Stimulated activated CD4-positive, alpha-beta T cell treated with anti-CD3 and anti-CD28 coated beads, Interleukin-1b, Interleukin-23, amount 100 ng/mL, for 48 hours (primary cell): Measurements from ENCODE around the gene C12orf76.
"Not testable (repeated sequence)": the region's sequence is repeated elsewhere in the genome, so short reads cannot be mapped to it uniquely, and the experiment has no call there.

Experiments
- DNase-seq: peaks from one replicate; pipeline ENCODE4 v3.0.0-alpha.2; 2020

C12orf76 gene

GRCh38 chr12:110062241-110062640, 13.9 kb upstream of the C12orf76 start:
- no peak for DNase-seq

GRCh38 chr12:110059651-110060000, 11.3 kb upstream of the C12orf76 start:
- no peak for DNase-seq

DNA sequence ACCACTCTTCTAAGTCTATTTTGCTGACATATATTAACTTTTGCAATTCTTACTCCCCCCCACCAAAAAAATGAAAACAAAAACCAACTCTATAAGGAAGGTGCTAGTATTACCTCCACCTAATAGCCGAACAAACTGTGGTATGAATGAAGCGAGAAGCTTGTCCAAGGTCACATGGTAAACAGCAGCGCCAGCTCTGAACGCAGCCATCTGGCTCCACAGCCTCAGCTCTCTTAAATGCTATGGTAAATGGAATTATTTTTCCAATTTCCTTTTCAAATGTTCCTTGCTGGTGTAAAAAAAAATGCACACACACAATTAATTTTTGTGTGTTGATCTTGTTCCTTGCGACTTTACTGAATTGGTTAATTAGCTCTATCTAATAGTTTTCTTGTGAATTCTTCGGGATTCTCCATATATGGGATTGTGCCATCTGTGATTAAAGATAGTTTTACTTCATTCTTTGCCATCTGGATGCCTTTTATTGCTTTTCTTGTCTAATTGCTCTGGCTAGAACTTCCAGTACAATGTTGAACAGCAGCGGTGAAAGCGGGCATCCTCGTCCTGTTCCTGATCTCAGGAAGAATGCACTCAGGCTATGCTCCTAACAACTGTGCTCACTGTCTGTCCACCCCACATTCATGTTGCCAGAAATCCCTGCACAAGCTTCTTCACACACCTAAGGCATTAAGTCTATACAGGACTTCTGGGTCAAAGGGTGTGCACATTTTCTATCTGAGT, 10.7 kb upstream of the C12orf76 start:
- DNase-seq, result no peak

DNA sequence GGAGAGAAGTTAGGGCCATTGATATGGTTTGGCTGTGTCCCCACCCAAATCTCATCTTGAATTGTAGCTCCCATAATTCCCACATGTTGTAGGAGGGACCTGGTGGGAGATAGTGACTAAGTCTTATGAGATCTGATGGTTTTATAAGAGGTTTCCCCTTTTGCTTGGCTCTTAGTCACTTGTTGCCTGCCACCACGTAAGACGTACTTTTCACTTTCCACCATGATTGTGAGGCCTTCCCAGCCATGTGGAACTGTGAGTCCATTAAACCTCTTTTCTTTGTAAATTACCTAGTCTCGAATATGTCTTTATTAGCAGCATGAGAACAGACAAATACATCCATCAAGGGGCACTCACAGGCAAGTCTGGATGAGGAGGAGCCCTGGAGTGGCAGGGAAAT, 8.3 kb upstream of the C12orf76 start:
- not testable (repeated sequence) for DNase-seq

DNA sequence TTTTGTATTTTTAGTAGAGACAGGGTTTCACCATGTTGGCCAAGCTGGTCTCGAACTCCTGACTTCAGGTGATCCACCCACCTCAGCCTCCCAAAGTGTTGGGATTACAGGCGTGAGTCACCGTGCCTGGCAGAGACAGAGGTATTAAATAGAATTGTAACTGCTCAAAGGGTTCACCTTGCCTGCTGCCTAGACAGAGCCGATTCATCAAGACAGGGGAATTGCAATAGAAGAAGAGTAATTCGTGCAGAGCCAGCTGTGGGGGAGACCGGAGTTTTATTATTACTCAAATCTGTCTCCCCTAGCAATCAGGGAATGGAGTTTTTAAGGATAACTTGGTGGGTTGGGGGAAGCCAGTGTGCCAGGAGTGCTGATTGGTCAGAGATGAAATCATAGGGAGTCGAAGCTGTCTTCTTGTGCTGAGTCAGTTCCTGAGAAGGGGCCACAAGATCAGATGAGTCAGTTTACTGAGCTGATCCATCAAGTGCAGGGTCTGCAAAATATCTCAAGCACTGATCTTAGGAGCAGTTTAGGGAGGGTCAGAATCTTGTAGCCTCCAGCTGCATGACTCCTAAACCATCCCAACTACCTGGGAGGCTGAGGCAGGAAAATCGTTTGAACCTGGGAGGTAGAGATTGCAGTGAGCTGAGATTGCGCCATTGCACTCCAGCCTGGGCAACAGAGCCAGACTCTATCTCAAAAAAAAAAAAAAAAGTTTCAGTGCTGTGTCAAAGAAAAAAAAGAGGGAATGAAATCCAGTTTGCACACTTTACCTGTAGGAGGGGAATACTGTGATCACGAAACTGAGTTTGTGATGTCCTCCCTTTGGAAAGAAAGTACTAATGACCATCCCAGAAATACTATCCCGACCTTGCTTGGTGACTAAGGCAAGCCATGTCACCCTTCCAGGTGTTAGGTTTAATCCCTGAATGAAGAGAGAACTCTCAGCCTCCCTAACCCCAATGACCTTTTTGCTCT, 7.3 kb upstream of the C12orf76 start:
- DNase-seq, result peak; percentile 53

DNA sequence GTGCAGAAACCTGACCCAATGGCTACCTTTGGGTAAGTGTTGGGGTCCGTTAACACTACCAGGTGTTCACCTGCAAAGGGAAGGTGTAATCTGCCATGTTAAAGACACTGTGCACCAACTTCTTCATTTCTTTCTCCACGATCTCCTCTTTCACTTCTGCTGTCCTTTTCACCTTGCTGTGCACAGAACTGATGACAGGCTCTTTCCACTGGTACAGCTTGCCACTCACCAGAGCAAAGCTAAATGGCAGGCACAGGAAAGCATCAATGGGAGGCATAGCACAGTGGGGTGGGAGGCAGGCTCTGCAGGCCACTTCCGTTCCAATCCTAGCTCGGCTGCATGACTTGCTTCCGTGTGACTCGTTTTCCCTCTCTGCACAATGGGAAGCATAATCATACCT, 2.6 kb upstream of the C12orf76 start:
- no peak for DNase-seq

GRCh38 chr12:110049666-110050065, 1.3 kb upstream of the C12orf76 start:
- DNase-seq, result not testable (repeated sequence)

GRCh38 chr12:110049034-110049433, 712 bp upstream of the C12orf76 start:
- DNase-seq, result not testable (repeated sequence)

GRCh38 chr12:110047297-110047940, 903 bp downstream of the C12orf76 start:
- DNase-seq, result no peak

- DNase-seq, result no peak
Measured at GRCh38 chr12:110046451-110047187, 1.7 kb downstream of the C12orf76 start.

GRCh38 chr12:110042264-110042663, 6.1 kb downstream of the C12orf76 start:
- DNase-seq, result no peak

DNA sequence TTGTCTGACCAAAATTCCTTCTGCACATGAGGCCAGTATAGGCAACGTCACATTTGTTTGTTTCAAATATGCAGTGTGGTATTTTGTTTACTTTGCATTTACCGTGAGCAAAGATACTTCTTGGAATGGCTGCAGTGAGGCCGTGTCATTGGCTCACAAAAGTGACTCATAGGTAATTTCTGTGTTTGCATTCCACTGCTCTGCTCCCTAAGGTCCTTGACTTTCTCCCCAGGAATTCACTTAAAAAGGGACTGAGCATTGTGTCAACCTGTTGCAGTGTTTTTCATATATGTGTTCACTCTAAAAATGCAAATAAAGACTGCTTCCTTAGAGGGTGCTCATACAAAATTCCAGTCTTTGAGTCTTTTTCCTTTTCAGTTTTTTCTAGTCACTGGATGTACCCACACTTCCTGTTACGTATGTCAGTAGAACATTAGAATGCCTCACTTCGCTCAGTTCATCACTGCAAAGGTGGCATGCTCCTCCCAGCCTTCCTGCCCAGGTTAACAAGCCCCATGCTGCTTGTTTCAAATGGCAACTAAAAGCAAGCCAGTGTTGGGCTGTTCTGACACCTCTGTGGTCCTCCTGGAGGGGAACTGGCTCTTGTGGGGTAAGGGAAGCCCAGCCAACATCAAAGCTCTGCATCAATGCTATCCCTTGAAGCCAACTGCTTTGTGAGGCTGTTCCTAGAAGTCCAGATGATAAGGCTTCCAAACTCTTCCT, 9.1 kb downstream of the C12orf76 start:
- DNase-seq, result no peak

DNA sequence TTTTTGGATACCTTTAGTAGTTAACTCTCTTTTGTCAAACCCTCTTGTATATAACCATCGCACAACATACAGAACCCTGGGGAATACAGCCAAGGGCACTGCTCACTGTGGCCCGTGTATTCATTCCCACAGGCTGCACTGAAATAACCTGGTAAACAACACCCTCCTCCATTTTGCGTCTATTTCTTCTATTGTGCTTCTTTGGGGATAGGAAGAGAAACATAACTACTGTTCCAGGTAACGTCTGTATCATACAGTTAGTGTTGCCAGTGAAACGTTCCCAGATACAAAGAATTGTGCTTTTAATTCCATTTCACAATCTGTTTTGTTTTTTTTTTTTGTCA, 9.6 kb downstream of the C12orf76 start:
- no peak for DNase-seq

- no peak for DNase-seq
Measured at GRCh38 chr12:110037315-110037714, 11.0 kb downstream of the C12orf76 start.

GRCh38 chr12:110035534-110036104, 12.7 kb downstream of the C12orf76 start:
- no peak for DNase-seq

DNA sequence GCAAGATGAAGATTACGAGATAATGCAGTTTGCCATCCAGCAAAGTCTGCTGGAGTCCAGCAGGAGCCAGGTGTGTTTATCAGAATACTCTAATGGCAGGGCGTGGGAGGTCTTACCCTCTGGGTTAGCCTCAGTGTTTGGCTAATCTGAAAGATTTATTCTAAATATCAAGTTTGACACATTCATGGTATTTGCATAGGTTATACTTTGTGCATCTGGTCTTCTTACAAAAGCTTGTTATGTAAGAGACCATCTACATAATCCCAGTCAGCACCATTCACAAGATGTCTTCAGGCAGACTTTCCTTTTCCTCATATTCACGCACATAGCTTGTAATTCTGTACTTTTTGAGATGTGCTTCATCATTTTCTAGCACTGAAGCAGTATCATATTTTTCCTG, 14.4 kb downstream of the C12orf76 start:
- no peak for DNase-seq

- no peak for DNase-seq
Measured at GRCh38 chr12:110029290-110029815, 19.0 kb downstream of the C12orf76 start.

DNA sequence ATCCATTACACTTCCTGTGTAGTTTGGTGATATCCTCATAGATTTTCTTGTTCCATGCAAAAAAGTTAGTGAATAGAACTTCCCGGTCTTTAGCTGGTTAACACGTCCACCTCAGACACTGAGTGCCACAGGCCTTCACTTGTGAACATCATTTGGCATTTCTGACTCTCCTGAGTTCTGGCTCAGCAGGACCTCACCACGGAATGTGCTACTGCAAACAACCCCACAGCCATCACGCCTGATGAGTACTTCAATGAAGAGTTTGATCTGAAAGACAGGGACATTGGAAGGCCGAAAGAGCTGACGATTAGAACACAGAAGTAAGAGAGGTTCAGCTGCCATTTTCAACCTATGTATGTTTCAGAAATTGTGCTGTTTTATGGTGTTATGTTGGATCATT, 20.0 kb downstream of the C12orf76 start:
- DNase-seq, result no peak

GRCh38 chr12:110024051-110024450, 24.3 kb downstream of the C12orf76 start:
- no peak for DNase-seq

DNA sequence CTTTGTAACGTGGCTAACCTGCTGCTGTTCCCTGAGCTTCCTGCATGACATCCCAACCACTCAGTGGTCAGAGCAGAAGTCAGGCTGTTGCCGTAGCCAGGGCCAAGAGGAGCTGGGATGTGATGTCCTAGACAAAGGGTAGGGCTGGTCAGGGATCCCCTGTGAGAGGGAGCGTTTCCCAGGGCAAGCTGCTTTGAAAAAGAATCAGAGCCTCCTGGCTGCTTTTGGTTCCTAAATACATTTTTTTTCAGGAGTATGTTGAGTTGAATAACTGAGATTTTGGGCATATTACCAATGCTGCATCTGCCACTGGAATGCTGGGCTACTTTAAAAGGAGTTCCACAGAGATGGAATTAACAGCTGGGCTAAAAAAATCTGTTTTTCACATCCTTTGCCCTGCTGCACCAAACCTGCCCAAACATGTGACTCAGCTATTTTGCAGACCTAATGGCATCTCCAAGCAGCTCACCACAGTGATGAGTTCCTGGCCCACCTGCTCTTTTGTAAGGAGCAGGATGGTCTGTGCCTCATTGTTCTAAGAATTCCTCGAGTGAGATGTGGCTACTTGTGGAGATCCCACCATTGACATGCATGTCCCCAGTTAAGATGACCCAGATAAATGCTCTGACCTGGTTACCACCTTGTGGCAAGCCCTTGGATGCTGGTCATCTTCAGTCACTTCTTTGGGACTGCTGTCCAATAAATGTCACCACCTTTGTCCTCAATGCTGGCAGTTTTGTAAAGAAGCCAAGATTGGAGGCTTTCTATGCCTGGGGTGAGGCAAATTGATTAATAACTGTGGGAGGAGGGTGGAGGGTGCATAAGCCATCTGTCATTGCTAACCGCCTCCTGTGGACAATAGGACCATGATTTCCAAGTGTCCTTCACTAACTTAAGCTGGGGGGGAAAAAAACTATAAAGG, 25.0 kb downstream of the C12orf76 start:
- DNase-seq, result no peak
